ENCODE results near the gene POLR3E.

DNA sequence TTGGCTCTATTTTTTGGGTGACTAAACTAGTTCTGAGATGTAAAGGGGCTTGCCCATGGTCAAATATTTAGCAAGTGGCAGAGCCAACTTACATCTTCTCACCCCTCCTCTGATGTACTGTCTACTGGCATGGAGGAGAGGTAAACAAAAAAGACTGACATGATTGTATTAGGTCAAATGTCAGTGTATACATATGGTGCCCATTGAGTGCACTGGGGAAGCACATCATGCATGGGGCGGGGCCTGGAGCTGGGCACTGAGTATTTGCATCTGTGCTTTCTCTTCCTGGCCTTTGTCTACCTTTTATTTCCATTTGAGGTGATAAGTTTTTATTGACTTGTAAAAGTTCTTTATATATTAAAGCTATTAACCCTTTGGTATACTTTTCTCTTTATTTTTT is 22.3 kb upstream of the POLR3E start:
- TF ChIP-seq, protein P1, sequence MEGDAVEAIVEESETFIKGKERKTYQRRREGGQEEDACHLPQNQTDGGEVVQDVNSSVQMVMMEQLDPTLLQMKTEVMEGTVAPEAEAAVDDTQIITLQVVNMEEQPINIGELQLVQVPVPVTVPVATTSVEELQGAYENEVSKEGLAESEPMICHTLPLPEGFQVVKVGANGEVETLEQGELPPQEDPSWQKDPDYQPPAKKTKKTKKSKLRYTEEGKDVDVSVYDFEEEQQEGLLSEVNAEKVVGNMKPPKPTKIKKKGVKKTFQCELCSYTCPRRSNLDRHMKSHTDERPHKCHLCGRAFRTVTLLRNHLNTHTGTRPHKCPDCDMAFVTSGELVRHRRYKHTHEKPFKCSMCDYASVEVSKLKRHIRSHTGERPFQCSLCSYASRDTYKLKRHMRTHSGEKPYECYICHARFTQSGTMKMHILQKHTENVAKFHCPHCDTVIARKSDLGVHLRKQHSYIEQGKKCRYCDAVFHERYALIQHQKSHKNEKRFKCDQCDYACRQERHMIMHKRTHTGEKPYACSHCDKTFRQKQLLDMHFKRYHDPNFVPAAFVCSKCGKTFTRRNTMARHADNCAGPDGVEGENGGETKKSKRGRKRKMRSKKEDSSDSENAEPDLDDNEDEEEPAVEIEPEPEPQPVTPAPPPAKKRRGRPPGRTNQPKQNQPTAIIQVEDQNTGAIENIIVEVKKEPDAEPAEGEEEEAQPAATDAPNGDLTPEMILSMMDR (IDR thresholded peaks at IDR 0.05): no peak
- no peak for TF ChIP-seq POLR2A (IDR thresholded peaks at IDR 0.05)

All from esophagus squamous epithelium (tissue), 4 donors.